Right cardiac atrium (tissue), 5 donors: Measurements from ENCODE around the gene POU5F1. TPM values are rescaled to one million over a fixed set of nuclear protein-coding genes. Genes with fewer than 3 reads are reported as not detected.
A peak's percentile ranks its signal among the peaks of the same experiment; 100 is the strongest.
"Not testable (repeated sequence)": the region's sequence is repeated elsewhere in the genome, so short reads cannot be mapped to it uniquely, and the experiment has no call there.

Source experiments
- ATAC-seq, 2 donors: fragments of 200-7000 bp; cut with Tn5 transposase; one replicate each; pipeline versions ENCODE4 v1.8.0 to v1.9.1; 2020; ENCODE audit warnings: moderate library complexity in 2 of 2, mild to moderate bottlenecking in 1 of 2
- DNase-seq, 3 donors: peaks; one replicate each; pipeline ENCODE4 v3.0.0-alpha.2; 2020
- H3K27ac ChIP-seq: one replicate; pipeline ENCODE4 v1.5.1; 2013; ENCODE audit warnings: mild to moderate bottlenecking, low read length, control low read depth, moderate library complexity
- H3K27me3 ChIP-seq: one replicate; pipeline ENCODE4 v1.6.1; 2013; ENCODE audit not compliant: control insufficient read depth, insufficient read depth
- H3K4me1 ChIP-seq: one replicate; pipeline ENCODE4 v1.6.1; 2013; ENCODE audit warnings: low read length; ENCODE audit not compliant: control insufficient read depth, insufficient read depth
- H3K4me3 ChIP-seq: one replicate; pipeline ENCODE4 v1.5.1; 2013; ENCODE audit warnings: low read length, control low read depth
- H3K9me3 ChIP-seq: one replicate; pipeline ENCODE4 v1.6.1; 2013; ENCODE audit warnings: low read length; ENCODE audit not compliant: control insufficient read depth
- WGBS: extraction: QIAGEN DNeasy Blood & Tissue Kit; methylation state at CpG from one replicate; pipeline ENCODE4 v1.1.7; 2013; 5-methylcytosine and 5-hydroxymethylcytosine counted together
- intact Hi-C, 4 donors: fragments of 100-400 bp; cut with DNase I; formaldehyde crosslinking; loops; one replicate each; pipeline versions ENCODE4 v1.11.0 to v1.14.0; 2022 to 2023
- polyA plus RNA-seq: library from polyadenylated mRNA; stranded (reverse); fragments of 200-250 nt; gene quantifications from one replicate; pipeline ENCODE4 v1.2.3, GENCODE V29; 2013
- total RNA-seq, 4 donors: library from RNA; stranded (reverse); fragmentation: NEBNext Ultra II Directional; extraction: Animal tissue kit (Norgen Biotek cat#: 25700); gene quantifications; one replicate each; pipeline ENCODE4 v1.2.1, GENCODE V29; 2021
- donor health status: healthy with polysubstance abuse.
- donor health status: DM: no; HTN: yes; CAD: no.
- donor health status: DM: no; HTN: no; CAD: no.
- donor health status: DM: no; HTN: yes; CAD: no; lungs with severe emphysema.
- donor health status: DM: yes; HTN: yes; CAD: no.

The POU5F1 gene
- total and polyA plus RNA-seq, 5 donors: 0.34 to 1.2 (median 0.74) TPM

GRCh38 chr6:31174378-31174777 lies 3.9 kb upstream of the POU5F1 start:
- Histone ChIP-seq H3K9me3 (no peaks in the 10 kb centered on the region), H3K27me3 (no peaks in the 10 kb centered on the region), H3K27ac (no peak overlapping the region), H3K4me3 (no peak overlapping the region), H3K4me1 (no peaks in the 10 kb centered on the region)
- intact Hi-C loops: no loop called here
- 91% methylated on average over 5 of the region's 5 CpGs for WGBS
- no peak for DNase-seq
- no peak for ATAC-seq

GRCh38 chr6:31173406-31173805 lies 2.9 kb upstream of the POU5F1 start:
- ATAC-seq (no peak), DNase-seq (no peak)
- WGBS: 64% methylated on average over 3 of the region's 3 CpGs
- no peak overlapping the region for H3K4me3 ChIP-seq
- H3K27ac ChIP-seq: no peak overlapping the region
- H3K27me3 ChIP-seq: no peaks in the 10 kb centered on the region
- no peaks in the 10 kb centered on the region for H3K9me3 ChIP-seq
- H3K4me1 ChIP-seq: no peaks in the 10 kb centered on the region
- intact Hi-C loops: no loop called here

GRCh38 chr6:31172973-31173384 lies 2.5 kb upstream of the POU5F1 start:
- intact Hi-C loops: no loop called here
- H3K4me1 ChIP-seq: no peaks in the 10 kb centered on the region
- no peak overlapping the region for H3K4me3 ChIP-seq
- no peaks in the 10 kb centered on the region for H3K27me3 ChIP-seq
- ATAC-seq (no peak), DNase-seq (no peak)
- H3K27ac ChIP-seq: no peak overlapping the region
- WGBS: 53% methylated on average over 5 of the region's 5 CpGs
- H3K9me3 ChIP-seq: no peaks in the 10 kb centered on the region

- Histone ChIP-seq H3K27ac (no peak overlapping the region), H3K4me1 (no peaks in the 10 kb centered on the region), H3K4me3 (no peak overlapping the region), H3K9me3 (no peaks in the 10 kb centered on the region), H3K27me3 (no peaks in the 10 kb centered on the region)
- ATAC-seq (no peak), DNase-seq (no peak)
- 65% methylated on average over 16 of the region's 16 CpGs for WGBS
- intact Hi-C loops: no loop called here
Observed at GRCh38 chr6:31171931-31172905, 1.7 kb upstream of the POU5F1 start.

- no peak overlapping the region for H3K4me3 ChIP-seq
- no peaks in the 10 kb centered on the region for H3K9me3 ChIP-seq
- no peak for DNase-seq
- no peak for ATAC-seq
- H3K27me3 ChIP-seq: no peaks in the 10 kb centered on the region
- 90% methylated on average over 10 of the region's 10 CpGs for WGBS
- intact Hi-C loops: no loop called here
- H3K27ac ChIP-seq: no peak overlapping the region
- no peaks in the 10 kb centered on the region for H3K4me1 ChIP-seq
Observed at GRCh38 chr6:31170987-31171671, 647 bp upstream of the POU5F1 start.

GRCh38 chr6:31169858-31170599 lies 453 bp downstream of the POU5F1 start:
- H3K9me3 ChIP-seq, DNase-seq, H3K27ac ChIP-seq, H3K27me3 ChIP-seq, H3K4me1 ChIP-seq, H3K4me3 ChIP-seq, intact Hi-C loops: not testable (repeated sequence)
- ATAC-seq: peak in 1 of 2 donors; percentile 11
- 74% methylated on average over 23 of the region's 23 CpGs for WGBS

- no peaks in the 10 kb centered on the region for H3K27me3 ChIP-seq
- H3K4me1 ChIP-seq: no peaks in the 10 kb centered on the region
- peak in 1 of 2 donors; percentile 31 for ATAC-seq
- intact Hi-C loops: no loop called here
- no peak overlapping the region for H3K4me3 ChIP-seq
- H3K27ac ChIP-seq: no peak overlapping the region
- no peak for DNase-seq
- no peaks in the 10 kb centered on the region for H3K9me3 ChIP-seq
- WGBS: 77% methylated on average over 10 of the region's 10 CpGs
Observed at GRCh38 chr6:31169123-31169857, 1.2 kb downstream of the POU5F1 start.

GRCh38 chr6:31168606-31169005 lies 1.9 kb downstream of the POU5F1 start:
- H3K4me3 ChIP-seq: no peak overlapping the region
- no peaks in the 10 kb centered on the region for H3K27me3 ChIP-seq
- no peak for ATAC-seq
- intact Hi-C loops: no loop called here
- no peak overlapping the region for H3K27ac ChIP-seq
- WGBS: 77% methylated on average over 3 of the region's 3 CpGs
- no peaks in the 10 kb centered on the region for H3K4me1 ChIP-seq
- DNase-seq: no peak
- no peaks in the 10 kb centered on the region for H3K9me3 ChIP-seq

- WGBS: 75% methylated on average over 5 of the region's 5 CpGs
Observed at GRCh38 chr6:31165986-31166385, 4.5 kb downstream of the POU5F1 start.

GRCh38 chr6:31165064-31165832 lies 5.2 kb downstream of the POU5F1 start:
- H3K4me3 ChIP-seq, H3K27ac ChIP-seq, intact Hi-C loops, H3K27me3 ChIP-seq, H3K4me1 ChIP-seq, DNase-seq, H3K9me3 ChIP-seq, ATAC-seq: not testable (repeated sequence)
- WGBS: 75% methylated on average over 17 of the region's 17 CpGs

More at GRCh38 chr6:31165986-31166385, 4.5 kb downstream of the POU5F1 start:
- intact Hi-C loops: no loop called here
- DNase-seq: no peak
- no peak for ATAC-seq
- Histone ChIP-seq H3K27me3 (no peaks in the 10 kb centered on the region), H3K4me3 (no peak overlapping the region), H3K4me1 (no peaks in the 10 kb centered on the region), H3K9me3 (no peaks in the 10 kb centered on the region), H3K27ac (no peak overlapping the region)
